SK-N-SH (cell line): ENCODE data around the gene FAAP24.

ENCODE experiments used
- CHD2 ChIP-seq: fragments of 150-350 bp; IDR thresholded peaks from 2 replicates; pipeline ENCODE4 v1.6.1; 2018; ENCODE audit warnings: low read length; ENCODE audit not compliant: partially characterized antibody
- EP300 ChIP-seq, 2 experiments: IDR thresholded peaks; 2 replicates each; pipeline versions ENCODE4 v1.4.0 to v1.6.1; 2012; ENCODE audit warnings: borderline replicate concordance in 1 of 2, low read depth in 1 of 2, low read length in 1 of 2
- EZH2phosphoT487 ChIP-seq: fragments of 200-600 bp; sonication (generic); IDR thresholded peaks from 2 replicates; pipeline ENCODE4 v1.6.1; 2017; ENCODE audit warnings: low read depth, mixed run types, mild to moderate bottlenecking, antibody characterized with exemption, moderate library complexity, borderline replicate concordance
- POLR2AphosphoS5 ChIP-seq: IDR thresholded peaks from 2 replicates; pipeline ENCODE4 v1.6.1; 2012; ENCODE audit warnings: low read depth, low read length
- REST ChIP-seq: IDR thresholded peaks from 2 replicates; pipeline ENCODE4 v1.6.1; 2012; ENCODE audit warnings: mild to moderate bottlenecking, low read depth, low read length, moderate library complexity
- SIN3A ChIP-seq: IDR thresholded peaks from 2 replicates; pipeline ENCODE4 v1.6.1; 2012; ENCODE audit warnings: low read depth, mild to moderate bottlenecking, low read length, moderate library complexity, borderline replicate concordance
- SMC3 ChIP-seq: IDR thresholded peaks from 2 replicates; pipeline ENCODE4 v1.6.1; 2012; ENCODE audit warnings: low read depth, low read length, improper control_type of control experiment
- USF2 ChIP-seq: fragments of 150-350 bp; IDR thresholded peaks from 2 replicates; pipeline ENCODE4 v1.6.1; 2017; ENCODE audit warnings: antibody characterized with exemption, low read length, low read depth, borderline replicate concordance
- TF ChIP-seq, protein P1 (sequence below): fragments of 200-600 bp; sonication (generic); IDR thresholded peaks from 2 replicates; pipeline ENCODE4 v1.6.1; 2017; ENCODE audit warnings: antibody characterized with exemption, mild to moderate bottlenecking, moderate library complexity
- TF ChIP-seq, protein P2 (sequence below): IDR thresholded peaks from 2 replicates; pipeline ENCODE4; 2012

GRCh38 chr19:32997716-32998355 is 25.8 kb downstream of the FAAP24 start:
- TF ChIP-seq CHD2 (no peak), SMC3 (no peak), POLR2AphosphoS5 (no peak), REST (no peak), USF2 (no peak), EZH2phosphoT487 (no peak), EP300 (IDR thresholded peaks at IDR 0.05; ENCODE audit: borderline replicate concordance in 1 of 2, low read depth in 1 of 2, low read length in 1 of 2) (no peak), SIN3A (no peak)
- TF ChIP-seq, protein P1, sequence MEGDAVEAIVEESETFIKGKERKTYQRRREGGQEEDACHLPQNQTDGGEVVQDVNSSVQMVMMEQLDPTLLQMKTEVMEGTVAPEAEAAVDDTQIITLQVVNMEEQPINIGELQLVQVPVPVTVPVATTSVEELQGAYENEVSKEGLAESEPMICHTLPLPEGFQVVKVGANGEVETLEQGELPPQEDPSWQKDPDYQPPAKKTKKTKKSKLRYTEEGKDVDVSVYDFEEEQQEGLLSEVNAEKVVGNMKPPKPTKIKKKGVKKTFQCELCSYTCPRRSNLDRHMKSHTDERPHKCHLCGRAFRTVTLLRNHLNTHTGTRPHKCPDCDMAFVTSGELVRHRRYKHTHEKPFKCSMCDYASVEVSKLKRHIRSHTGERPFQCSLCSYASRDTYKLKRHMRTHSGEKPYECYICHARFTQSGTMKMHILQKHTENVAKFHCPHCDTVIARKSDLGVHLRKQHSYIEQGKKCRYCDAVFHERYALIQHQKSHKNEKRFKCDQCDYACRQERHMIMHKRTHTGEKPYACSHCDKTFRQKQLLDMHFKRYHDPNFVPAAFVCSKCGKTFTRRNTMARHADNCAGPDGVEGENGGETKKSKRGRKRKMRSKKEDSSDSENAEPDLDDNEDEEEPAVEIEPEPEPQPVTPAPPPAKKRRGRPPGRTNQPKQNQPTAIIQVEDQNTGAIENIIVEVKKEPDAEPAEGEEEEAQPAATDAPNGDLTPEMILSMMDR: no peak
- TF ChIP-seq, protein P2, sequence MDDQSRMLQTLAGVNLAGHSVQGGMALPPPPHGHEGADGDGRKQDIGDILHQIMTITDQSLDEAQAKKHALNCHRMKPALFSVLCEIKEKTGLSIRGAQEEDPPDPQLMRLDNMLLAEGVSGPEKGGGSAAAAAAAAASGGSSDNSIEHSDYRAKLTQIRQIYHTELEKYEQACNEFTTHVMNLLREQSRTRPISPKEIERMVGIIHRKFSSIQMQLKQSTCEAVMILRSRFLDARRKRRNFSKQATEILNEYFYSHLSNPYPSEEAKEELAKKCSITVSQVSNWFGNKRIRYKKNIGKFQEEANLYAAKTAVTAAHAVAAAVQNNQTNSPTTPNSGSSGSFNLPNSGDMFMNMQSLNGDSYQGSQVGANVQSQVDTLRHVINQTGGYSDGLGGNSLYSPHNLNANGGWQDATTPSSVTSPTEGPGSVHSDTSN: no peak
